ENCODE results near the gene PTGFRN.
A peak's percentile ranks its signal among the peaks of the same experiment; 100 is the strongest.
"Not testable (repeated sequence)": the region's sequence is repeated elsewhere in the genome, so short reads cannot be mapped to it uniquely, and the experiment has no call there.

Gene PTGFRN

DNA sequence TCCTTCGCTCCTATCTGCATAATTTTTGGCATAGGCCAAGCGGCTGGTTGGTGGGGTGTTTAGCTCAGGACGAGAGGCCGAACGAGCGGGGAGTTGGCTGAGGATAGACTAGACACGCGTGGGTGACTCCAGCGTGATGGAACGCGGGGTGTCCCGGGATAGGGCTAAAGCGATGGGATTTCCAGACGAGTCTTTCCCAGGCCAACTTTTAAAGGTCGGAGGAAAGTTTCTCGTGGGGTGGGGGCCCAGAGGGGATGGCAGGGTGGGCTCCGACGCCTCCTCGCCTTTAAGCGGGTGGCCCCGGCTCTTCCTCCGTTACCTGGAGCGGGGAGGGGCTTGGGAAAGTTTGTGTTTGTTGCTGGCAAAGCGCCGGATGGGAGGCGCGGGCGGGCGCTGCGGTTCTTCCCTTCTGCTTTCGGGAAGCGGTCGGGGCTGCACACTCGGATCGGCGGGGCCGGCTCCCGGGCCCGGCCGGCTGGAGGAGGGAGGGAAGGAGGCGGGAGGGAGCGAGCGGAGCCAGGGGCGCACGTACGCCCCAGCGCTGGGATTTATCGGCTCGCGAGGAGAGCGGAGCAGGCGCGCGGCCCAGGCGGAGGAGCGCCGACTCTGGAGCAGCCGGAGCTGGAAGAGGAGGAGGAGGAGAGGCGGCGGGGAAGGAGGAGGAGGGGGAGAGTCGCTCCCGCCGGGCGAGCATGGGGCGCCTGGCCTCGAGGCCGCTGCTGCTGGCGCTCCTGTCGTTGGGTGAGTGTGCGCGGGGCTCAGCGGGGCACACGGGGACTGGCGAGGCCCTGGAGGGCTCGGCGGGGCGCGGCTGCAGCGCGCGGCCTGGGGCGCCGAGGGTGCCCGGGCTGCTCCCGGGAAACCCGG lies at the start of gene PTGFRN:
TSS of gene PTGFRN (plus strand) at position 405 of the 867 bp plus-strand sequence. CDS start at position 693, 288 bp downstream.
- peak; percentile 67 for DNase-seq (ENCODE audit: low spot score)

DNA sequence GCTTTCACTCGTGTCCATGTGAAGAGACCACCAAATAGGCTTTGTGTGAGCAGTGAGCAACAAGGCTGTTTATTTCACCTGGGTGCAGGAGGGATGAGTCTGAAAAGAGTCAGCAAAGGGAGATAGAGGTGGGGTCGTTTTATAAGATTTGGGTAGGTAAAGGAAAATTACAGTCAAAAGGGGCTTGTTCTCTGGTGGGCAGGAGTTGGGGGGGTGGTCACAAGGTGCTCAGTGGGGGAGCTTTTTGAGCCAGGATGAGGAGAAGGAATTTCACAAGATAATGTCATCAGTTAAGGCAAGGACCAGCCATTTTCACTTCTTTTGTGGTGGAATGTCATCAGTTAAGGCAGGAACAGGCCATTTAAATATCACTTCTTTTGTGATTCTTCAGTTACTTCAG lies 49.5 kb upstream of the PTGFRN start:
- not testable (repeated sequence) for DNase-seq (ENCODE audit: low spot score)

GRCh38 chr1:116861137-116861536 lies 48.6 kb upstream of the PTGFRN start:
- DNase-seq (ENCODE audit: low spot score): no peak

DNA sequence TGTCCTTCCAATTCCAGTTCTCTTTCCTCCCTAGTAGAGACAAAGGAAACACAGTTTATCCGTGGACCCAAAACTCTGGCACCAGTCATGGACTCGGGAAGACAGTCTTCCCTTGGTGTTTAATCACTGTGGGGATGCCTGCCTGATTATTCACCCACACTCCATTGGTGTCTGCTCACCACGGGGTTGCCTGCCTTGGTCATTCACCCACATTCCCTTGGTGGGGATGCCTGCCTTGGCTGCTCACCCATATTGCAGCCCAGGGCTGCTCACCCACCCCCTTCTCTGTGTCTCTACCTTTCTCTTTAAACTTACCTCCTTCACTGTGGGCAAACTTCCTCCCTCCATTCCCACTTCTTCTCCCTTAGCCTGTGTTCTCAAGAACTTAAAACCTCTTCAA lies 46.7 kb upstream of the PTGFRN start:
- DNase-seq (ENCODE audit: low spot score): not testable (repeated sequence)

GRCh38 chr1:116866478-116866877 lies 43.2 kb upstream of the PTGFRN start:
- not testable (repeated sequence) for DNase-seq (ENCODE audit: low spot score)

DNA sequence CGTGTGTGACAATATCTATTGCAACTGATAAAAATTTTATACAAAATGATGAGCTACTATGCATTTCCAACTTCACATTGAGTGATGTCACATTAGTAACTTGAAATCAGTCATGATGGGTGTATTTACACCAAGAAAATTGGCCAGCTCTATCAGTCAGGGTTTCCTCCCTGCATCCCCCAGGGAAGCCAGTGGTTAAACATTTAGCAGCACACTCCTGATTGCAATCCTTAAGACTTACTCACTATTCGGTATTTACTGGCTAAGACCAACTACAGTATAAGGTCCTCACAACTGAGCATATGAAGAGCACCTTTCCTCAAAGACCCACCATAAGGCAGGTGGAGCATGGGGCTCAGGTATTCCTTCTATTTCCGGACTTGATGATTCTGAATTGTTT lies 41.3 kb upstream of the PTGFRN start:
- no peak for DNase-seq (ENCODE audit: low spot score)

GRCh38 chr1:116869611-116870010 lies 40.1 kb upstream of the PTGFRN start:
- DNase-seq (ENCODE audit: low spot score): no peak

- DNase-seq (ENCODE audit: low spot score): no peak
Measured at GRCh38 chr1:116870300-116870699, 39.4 kb upstream of the PTGFRN start.

GRCh38 chr1:116871779-116872146 lies 38.0 kb upstream of the PTGFRN start:
- DNase-seq (ENCODE audit: low spot score): no peak

GRCh38 chr1:116873680-116874271 lies 35.9 kb upstream of the PTGFRN start:
- no peak for DNase-seq (ENCODE audit: low spot score)

DNA sequence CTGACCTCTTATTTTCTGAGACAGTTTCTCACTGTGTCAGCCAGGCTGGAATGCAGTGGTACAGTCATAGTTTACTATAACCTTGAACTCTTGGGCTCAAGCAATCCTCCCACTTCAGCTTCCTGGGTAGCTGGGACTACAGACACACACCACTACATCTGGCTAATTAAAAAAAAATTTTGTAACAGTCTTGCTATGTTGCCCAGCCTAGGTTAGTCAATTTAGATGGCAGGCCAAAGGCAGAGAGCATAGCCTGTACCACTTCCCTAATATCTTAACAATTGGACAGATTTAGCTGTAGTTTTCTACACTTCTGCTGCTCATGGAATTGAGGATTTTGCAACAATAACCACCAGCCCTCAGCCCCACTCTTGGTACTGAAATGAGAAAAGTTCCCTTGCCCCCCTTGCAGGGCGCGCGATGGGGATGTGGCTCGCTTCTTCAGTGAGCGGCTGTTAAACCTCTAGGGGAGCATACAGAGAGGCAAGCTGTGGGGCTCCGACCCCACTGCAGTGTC lies 34.9 kb upstream of the PTGFRN start:
- no peak for DNase-seq (ENCODE audit: low spot score)

DNA sequence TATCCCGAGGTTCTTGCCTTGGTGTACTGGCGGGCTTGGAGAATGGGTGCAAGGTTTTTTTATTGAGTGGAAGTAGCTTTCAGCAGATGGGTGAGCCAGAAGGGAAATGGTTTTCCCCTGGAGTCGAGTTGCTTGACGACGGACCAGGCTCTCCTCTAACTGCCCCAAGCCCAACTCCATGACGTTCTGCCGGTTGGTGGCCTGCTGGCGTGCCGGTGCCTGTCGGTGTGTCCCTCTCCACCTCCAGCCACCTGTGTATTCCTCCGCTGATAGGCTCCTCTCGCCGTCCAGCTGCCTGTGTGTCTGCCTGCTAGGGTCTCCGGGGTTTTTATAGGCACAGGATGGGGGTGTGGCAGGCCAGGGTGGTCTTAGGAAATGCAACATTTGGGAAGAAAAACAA lies 34.3 kb upstream of the PTGFRN start:
- no peak for DNase-seq (ENCODE audit: low spot score)

DNA sequence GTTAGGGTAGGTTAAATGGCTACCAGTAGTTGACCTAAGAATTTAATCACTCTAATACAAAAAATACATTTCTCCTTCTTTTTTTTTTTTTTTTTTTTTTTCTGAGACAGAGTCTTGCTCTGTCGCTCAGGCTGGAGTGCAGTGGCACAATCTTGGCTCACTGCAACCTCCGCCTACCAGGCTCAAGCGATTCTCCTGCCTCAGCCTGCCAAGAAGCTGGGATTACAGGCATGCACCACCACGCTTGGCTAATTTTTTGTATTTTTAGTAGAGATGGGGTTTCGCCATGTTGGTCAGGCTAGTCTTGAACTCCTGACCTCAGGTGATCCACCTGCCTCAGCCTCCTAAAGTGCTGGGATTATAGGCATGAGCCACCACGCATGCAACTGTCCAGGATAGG lies 33.8 kb upstream of the PTGFRN start:
- not testable (repeated sequence) for DNase-seq (ENCODE audit: low spot score)

DNA sequence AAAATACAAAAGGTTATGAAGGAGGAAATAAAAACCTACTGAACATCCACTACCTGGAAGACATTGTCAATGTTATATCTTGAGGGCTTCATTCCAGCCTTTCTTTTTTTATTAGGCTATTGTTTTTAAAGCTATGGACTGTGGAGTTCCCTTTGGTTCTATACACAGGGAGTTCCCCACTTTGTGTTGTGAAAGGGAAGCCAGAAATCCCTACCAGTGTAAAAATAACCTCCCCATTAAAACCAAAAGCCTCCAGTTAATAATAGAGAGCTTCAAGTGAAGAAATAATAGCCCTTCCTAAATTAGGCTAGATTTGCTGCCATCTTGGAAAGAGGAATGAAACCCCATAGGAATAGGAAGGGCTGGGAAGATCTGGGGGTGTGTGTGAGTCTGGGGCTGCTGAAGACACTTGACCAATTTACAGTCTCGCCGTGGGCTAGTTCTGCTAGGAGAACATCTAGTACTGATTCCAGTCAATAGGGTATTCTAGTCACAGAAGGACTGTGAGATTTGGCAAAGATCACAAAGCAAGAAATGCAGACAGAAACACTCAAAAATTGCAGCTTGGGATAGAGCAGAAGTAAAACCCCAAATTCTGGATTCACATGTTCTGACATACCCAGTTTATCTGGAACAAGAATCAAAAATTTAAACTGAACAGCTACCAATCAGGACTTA lies 32.4 kb upstream of the PTGFRN start:
- DNase-seq (ENCODE audit: low spot score): no peak

DNA sequence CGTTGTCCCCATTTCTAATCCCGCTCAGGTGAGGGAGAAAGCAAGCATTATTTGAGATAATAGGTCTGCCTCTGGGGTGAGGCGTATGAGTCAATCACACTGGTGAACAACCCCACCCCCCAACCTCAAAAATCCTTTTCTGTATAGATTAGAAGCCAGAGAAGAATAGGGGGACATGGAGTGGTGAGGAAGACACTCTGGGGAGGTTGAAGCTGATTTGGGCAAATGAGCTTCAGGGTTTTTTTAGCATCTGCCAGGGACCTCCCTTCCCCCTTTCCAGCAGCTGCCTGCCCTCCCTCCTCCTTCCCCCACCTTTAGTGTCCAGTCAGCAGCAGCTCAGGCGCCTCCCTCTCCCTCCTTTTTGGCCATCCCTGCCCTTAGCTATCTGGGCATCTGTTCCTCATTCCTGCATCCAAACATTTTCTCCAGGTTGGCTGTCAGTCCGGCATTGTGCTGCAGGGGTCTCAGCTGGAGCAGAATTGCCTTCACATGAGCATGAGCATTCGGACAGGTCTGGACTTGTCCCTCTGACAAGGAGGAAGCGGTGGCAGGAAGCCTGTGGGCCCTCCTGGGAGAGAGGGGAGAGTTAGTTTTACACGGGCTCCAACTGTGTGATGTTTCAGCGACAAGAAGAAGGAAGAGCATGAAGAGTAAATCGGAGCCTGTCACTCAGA lies 30.8 kb upstream of the PTGFRN start:
- no peak for DNase-seq (ENCODE audit: low spot score)

DNA sequence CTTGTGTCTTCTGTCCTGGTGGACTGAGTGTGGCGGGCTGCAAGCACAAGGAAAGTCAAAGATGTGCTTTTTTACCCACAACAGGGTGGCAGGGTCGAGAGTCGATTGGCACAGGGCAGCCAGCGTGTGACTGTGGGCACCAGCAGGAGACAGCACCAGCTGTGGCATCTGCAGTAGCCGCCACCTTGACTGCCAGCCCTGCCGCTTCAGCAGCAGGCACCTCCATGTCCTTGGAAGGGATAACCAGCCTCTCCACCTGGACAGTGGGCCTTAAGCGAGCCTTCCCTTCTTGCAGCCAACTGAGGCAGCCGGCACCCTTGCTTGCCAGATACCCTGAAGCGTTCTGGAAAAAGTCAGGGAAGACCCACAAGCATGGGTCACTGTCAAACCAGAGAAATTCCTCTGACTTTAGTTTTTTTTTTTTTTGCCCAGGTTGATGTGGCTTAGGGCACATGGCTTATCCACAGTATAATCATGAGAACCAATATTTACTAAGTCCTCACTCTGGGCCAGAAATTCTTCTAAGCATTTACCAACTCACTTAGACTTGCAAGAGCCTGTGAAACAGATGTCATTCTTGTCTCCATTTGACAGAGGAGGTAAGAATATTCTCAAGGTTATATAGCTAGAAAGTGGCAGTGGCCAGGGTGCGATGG lies 30.1 kb upstream of the PTGFRN start:
- no peak for DNase-seq (ENCODE audit: low spot score)

DNA sequence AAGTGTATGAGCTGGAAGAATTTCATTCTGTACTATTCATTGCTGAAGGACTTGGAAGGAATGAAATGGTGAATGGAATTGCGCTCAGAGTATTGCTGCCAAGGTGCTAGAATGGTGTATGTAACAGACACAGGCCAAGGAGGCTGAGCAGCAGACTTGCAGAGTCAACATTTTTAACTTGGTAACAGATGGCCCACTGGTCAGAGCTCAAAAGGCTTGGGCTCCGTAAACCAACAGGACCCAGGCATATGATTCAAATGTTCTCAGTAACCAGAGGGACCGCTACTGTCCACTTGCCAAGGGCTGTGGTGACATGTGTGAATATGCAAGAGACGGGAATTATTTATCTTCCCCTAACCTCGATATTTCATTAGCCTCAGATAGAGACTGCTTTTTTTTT lies 28.8 kb upstream of the PTGFRN start:
- no peak for DNase-seq (ENCODE audit: low spot score)

DNA sequence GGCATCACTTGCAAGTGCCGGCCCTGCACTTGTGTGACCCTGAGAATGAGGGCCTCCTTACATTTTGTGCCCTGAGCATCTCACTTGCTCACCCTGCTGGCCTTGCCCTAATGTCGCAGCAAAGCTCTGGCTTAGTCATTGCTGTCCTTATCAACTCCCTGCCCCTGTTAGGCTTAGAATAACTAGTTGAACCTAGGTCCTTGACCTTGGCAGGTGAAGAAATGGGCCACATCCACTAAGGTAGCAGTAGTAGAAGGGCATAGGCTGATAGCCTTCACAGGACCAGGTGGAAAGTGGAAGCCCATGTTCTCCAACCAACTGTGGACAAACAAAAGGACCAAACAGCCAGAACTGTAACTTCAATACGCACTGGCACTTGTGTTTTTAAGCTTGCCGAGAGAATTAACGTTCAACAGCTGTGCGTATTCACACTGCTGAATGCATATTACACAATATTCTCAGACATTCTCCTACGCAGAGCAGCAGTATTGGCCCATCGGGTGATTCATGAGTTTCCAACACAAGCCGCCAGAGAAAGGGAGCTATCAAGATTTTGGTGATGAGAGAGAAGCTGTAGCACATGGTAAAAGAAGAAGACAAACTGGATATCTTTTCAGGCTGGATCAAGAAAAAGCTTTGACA lies 27.7 kb upstream of the PTGFRN start:
- peak; percentile 37 for DNase-seq (ENCODE audit: low spot score)

- DNase-seq (ENCODE audit: low spot score): no peak
Measured at GRCh38 chr1:116882866-116883265, 26.9 kb upstream of the PTGFRN start.

DNA sequence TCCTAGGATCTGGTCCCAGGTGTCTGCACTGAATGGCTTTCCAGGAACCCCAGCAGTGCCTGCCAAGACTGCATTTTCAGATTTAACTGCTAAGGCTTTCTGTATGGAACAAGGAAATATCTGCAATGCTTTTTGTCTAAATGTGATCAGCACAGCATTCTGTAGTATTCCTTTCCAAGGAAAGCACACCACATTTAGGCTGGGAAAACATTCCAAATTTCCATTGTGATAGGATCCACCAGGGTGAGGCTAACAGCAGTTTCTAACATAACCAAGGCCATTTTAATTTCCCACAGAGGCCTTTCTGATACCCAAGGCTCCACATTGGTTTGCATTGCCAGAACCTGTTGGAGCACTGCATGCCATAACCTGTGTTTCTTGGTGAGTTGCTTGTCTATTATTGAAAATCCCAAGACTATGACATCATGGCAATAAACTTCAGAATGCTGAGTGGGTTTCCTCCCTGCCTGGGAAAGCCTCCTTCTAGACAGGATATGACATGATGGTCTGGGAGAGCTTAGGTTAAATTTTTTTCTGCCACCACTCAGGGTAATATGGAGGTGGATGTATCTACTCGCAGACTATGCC lies 23.3 kb upstream of the PTGFRN start:
- DNase-seq (ENCODE audit: low spot score): no peak

GRCh38 chr1:116887212-116887611 lies 22.5 kb upstream of the PTGFRN start:
- no peak for DNase-seq (ENCODE audit: low spot score)
